Stimulated activated CD4-positive, alpha-beta T cell treated with anti-CD3 and anti-CD28 coated beads, Interleukin-4, amount 100 ng/mL, for 24 hours (primary cell): ENCODE measurements around the gene PHOSPHO1.
"Not testable (repeated sequence)": the region's sequence is repeated elsewhere in the genome, so short reads cannot be mapped to it uniquely, and the experiment has no call there.

Experiments
- DNase-seq: peaks from one replicate; pipeline ENCODE4 v3.0.0-alpha.2; 2020

The PHOSPHO1 gene, protein sequence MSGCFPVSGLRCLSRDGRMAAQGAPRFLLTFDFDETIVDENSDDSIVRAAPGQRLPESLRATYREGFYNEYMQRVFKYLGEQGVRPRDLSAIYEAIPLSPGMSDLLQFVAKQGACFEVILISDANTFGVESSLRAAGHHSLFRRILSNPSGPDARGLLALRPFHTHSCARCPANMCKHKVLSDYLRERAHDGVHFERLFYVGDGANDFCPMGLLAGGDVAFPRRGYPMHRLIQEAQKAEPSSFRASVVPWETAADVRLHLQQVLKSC

GRCh38 chr17:49230636-49231562 is at the start of gene PHOSPHO1:
Gene PHOSPHO1 (minus strand): TSS chr17:49230787. CDS start chr17:49226691, 4,096 bp downstream.
- DNase-seq: peak; percentile 86

DNA sequence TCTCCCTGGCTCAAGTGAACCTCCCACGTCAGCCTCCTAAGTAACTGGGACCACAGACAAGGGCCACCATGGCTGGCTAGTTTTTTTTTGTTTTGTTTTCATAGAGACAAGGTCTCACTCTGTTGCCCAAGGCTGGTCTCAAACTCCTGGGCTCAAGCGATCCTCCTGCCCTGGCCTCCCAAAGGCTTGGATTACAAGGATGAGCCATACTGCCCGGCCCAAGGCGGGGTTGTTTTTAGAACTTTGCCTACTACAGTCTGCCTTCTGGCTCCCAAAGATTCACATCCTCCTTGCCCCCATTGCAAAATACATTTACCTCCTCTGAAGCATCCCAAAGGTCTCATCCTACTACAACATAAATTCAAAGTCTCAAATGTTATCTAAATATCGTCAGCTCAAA is 49.5 kb upstream of the PHOSPHO1 start:
- DNase-seq: no peak

DNA sequence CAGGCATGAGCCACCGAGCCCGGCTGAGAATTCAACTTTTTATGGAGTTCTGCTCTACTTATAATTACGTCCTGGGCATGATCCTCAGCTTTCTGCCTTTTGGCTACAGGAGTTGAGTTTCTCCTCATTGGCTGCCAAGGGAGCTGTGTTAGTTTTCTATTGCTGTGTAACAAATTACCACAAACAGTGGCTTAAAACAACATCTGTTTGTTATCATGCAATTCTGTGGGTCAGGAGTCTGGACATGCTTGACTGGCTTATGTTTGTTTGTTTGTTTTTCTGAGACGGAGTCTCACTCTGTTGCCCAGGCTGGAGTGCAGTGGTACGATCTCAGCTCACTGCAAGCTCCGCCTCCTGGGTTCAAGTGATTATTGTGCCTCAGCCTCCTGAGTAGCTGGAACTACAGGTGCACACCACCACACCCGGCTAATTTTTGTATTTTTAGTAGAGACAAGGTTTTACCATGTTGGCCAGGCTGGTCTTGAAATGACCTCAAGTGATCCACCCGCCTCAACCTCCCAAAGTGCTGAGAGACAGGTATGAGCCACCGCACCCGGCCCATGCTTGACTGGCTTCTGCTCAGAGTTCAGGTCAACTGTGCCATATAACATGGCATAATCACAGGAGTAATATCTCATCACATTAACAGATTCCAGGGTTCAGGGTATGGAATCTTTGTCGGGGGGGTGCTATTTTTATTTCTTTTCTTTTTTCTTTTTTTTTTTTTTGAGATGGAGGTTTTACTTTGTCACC is 48.9 kb upstream of the PHOSPHO1 start:
- DNase-seq: not testable (repeated sequence)

DNA sequence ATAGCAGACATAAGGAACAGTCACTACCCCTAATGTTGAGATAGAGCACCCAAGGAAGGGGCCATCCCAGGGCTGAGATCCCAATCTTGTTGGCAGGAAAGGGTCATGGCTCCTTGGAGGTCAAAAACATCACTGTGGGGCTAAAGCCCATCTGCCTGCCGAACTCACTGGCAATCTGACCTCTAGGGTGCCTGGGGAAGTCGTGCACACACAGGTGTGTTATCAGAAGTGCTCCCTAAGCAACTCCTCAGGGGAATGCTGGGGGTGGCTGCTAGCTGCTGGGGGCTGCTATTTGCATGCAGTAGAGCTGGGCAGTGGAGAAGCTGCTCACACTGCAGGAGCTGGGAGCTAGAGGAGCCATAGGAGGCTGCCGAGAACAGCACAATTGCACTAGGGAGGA is 47.5 kb upstream of the PHOSPHO1 start:
- DNase-seq: no peak

DNA sequence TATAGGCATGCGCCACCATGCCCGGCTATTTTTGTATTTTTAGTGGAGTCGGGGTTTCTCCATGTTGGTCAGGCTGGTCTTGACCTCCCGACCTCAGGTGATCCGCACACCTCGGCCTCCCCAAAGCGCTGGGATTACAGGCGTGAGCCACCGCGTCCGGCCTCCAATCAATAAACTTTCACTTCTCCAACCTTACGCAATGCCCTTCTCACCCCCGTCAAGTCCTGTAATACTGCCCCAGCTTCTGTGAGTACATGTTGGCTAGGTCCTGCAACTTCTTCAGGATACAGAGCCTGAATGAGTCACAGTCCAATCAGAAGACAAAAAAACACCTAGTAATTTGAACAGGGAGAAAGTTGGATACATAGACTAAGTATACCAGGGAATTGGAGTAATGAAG is 47.1 kb upstream of the PHOSPHO1 start:
- DNase-seq: no peak

GRCh38 chr17:49275981-49276380 is 45.4 kb upstream of the PHOSPHO1 start:
- DNase-seq: not testable (repeated sequence)

DNA sequence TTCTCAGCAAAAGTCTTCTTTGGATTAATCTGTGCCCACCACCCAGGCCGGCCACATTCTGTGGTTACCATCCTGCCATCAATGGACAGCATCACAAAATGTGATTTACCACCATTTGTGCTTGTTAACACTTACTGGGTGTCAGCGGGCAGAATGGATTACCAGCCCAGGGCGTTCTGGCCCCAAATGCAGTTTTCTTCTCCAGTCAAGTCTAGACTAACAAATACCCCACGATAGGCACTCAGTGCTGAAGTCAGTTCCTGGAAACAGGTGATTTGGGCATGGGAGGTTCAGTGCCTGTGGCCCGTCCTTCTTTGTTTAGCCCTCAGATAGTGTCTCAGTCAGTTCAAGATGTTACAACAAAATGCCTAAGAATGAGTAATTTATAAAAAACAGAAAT is 38.8 kb upstream of the PHOSPHO1 start:
- DNase-seq: no peak

GRCh38 chr17:49267912-49268311 is 37.3 kb upstream of the PHOSPHO1 start:
- DNase-seq: no peak

- DNase-seq: no peak
Observed at GRCh38 chr17:49266233-49266632, 35.6 kb upstream of the PHOSPHO1 start.

DNA sequence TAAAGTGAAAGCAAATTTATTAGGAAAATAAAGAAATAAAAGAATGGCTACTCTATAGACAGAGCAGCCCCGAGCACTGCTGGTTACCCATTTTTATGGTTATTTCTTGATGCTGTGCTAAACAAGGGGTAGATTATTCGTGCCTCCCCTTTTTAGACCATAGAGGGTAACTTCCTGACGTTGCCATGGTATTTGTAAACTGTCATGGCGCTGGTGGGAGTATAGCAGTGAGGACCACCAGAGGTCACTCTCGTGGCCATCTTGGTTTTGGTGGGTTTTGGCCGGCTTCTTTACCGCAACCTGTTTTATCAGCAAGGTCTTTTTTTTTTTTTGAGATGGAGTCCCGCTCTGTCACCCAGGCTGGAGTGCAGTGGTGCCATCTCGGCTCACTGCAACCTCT is 31.0 kb upstream of the PHOSPHO1 start:
- DNase-seq: not testable (repeated sequence)

DNA sequence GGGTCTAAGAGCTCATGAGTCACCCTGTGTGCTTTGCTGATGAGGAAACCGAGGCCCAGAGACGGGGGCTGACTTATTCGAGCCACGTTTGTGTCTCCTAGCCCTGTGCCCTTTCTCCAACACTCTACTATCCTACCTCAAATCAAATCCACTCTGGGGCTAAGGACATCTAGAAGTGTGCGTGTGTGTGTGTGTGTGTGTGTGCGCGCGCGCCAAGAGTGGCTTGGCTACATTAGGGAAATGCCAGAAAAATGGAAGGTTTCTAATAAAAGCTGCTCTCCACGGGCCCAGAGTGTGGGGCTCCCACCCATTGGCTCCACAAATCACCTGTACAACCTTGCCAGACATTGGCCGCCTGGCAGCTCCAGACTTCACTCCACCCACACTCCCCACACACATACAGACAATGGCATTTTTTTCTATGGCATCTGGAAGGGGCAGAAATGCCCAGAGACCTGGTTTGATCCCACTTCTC is 30.3 kb upstream of the PHOSPHO1 start:
- peak; percentile 52 for DNase-seq

GRCh38 chr17:49260011-49260816 is 29.6 kb upstream of the PHOSPHO1 start:
- DNase-seq: peak; percentile 59

DNA sequence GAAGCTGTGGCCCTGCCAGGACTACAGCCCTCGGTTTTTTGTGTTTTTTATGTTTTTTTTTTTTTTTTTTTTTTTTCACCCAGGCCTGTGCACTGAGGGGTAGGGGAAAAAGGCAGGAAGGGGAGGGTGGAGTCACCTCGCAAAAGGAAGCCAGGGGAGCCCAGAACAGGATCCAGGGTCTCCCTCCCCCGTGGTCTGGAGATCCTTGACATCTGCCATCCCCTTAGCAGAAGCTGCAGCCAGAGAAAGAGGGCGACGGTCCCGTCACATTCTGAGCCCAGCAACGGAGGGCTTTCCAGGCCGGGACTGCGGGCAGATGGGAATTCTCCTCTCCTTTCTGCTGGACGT is 29.1 kb upstream of the PHOSPHO1 start:
- no peak for DNase-seq

GRCh38 chr17:49258394-49258793 is 27.8 kb upstream of the PHOSPHO1 start:
- DNase-seq: no peak

DNA sequence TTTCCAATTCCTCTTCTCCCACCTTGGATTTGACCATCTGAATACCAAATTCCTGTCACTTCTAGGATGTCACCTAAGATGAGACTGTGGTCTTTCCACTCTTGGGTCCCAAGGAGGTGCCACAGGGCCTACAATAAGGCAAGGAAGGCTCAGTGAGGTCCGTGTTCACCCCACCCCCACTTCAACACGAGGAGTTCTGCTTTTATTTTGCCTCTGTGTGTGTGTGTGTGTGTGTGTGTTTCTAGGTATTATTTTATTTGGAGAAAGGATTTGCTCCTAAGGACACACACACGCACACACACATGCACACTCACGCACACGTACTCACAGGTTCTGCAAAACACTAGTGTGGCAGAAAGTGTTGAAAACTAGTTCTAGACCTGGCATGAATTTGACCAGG is 24.5 kb upstream of the PHOSPHO1 start:
- no peak for DNase-seq

DNA sequence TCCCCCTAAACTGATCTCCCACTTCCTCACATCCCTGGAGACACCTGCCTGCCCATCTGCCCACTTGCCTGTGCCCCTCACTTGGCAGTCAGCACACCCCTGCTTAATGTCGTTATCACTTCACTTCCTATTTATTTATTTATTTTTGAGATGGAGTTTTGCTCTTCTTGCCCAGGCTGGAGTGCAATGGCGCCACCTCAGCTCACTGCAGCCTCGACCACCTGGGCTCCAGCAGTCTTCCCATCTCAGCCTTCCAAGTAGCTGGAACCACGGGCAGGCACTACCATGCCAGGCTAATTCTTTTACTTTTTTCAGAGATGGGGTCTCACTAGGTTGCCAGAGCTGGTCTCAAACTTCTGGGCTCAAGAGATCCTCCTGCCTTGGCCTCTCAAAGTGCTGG is 23.5 kb upstream of the PHOSPHO1 start:
- no peak for DNase-seq

DNA sequence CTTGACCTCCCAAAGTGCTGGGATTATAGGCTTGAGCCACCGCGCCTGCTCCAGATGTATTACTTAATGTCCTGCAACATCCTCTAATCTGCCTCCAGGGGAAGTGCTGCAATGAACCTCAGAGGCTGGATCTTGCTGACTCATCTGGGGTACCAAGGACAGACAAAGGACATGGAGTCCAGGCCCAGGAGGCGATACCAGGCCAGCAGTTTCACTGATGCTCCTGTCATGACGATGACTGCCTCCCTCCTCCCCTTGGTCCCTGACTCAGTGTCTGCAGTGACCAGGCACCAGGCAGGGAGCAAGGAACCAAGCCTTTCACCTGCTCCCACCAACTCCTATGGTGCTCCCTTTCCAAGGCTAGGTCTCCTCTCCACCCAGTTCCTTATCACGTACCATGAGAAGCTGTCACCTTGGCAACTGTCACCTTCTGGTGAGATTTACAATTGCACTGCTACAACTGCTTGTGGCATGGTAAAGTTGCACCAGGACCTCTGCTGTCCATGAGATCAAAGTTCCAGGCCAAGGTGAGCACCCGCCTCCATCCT is 21.6 kb upstream of the PHOSPHO1 start:
- DNase-seq: no peak

DNA sequence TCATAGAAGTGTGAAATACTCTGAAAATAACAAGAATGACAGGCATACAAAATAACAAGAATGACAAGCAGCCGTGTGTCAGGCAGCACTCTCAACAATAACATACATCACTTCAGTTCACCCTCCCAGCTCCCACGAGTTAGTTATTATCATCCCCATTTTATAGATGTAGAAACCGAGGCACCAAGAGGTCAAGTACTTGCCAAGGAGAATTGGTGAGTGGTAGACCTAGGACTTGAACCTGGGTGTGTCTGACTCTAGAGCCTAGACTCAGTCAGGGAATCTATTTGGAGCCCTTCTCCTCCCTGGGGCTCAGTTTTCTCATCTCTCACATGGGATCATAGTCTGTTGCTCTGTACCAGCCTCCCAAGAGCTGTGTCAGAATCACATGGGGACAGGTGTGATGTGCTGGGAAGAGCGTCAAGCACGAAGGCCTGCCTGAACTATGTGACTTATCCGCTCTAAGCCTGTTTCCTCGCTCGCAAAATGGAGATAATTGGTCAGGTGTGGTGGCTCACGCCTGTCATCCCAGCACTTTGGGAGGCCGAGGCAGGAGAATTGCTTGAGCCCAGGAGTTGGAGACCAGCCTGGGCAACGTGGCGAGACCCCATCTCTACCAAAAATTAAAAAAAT is 19.4 kb upstream of the PHOSPHO1 start:
- no peak for DNase-seq

GRCh38 chr17:49249292-49249794 is 18.8 kb upstream of the PHOSPHO1 start:
- no peak for DNase-seq

DNA sequence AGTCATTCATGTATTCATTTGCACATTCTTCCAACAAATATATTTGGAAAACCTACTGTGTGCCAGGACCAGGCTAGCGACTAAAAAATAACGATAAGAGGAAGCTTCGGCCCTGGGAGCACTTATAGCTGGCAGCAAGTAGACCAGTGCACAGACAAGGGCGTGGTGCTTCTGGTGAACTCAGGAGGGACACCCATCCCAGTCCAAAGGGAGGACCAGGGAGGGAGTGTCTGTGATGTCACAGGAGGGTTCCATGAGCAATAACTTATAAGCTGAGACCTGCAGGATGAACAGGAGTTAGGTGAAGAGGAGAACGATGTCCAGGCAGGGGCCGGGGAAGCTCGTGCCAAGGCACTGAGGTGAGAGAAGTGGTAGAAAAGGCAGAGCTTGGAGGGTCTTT is 17.4 kb upstream of the PHOSPHO1 start:
- DNase-seq: no peak

DNA sequence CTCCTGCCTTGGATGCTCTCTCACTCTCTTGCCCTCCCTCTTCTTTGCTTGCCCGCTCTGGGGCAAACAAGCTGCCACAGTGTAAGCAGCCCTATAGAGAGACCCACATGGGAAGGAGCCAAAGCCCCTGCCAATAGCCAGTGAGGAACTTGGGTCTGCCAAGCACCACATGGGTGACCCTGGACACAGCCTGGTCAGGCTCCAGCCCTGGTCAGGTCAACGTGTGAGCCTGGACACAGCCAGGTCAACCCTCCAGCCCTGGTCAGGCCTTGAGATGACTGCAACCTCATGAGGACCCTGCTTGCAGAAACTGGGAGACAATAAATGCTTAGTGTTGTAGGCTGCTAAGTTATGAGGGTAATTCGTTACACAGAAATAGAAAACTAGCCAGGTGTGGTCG is 14.3 kb upstream of the PHOSPHO1 start:
- no peak for DNase-seq

GRCh38 chr17:49242813-49243212 is 12.2 kb upstream of the PHOSPHO1 start:
- no peak for DNase-seq
